Stimulated activated CD8-positive, alpha-beta memory T cell treated with anti-CD3 and anti-CD28 coated beads, Interleukin-4, amount 100 ng/mL, for 1 hour (primary cell): ENCODE results near the gene CCDC116.
"Not testable (repeated sequence)": the region's sequence is repeated elsewhere in the genome, so short reads cannot be mapped to it uniquely, and the experiment has no call there.

Experiments used
- DNase-seq, 2 donors: peaks; one replicate each; pipeline ENCODE4 v3.0.0-alpha.2; 2020; ENCODE audit warnings: low read depth in 2 of 2, low spot score in 1 of 2

Gene CCDC116, protein sequence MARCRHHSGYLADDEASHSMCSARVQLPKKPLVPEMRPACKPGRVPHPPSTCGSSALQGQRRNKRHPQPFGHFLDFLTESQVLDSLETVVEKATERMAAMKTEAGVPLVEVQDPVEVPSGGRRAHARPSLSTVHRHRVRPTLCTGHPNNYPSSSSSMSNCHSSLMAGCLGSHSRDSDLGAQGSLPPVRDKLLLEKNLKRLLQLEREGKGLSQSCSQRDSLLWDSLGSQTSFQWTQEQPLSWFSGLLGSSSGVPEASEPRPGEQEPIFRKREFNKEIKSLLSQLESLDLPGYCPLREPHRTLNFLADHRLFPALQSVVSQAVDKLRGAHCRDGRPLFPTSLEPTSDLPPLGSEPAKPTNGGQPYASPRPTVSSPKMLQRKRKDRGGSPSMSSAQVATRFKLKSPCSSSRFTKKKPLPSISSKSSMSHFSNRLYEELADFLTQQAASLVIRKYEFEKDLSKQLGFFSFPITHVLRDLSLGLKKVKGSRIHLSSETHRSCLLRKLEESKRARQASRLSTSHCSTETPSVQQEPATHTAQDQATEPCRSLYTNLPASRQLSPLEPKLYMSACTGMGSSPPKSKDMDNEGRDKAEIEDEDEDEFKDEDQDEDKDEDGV

DNA sequence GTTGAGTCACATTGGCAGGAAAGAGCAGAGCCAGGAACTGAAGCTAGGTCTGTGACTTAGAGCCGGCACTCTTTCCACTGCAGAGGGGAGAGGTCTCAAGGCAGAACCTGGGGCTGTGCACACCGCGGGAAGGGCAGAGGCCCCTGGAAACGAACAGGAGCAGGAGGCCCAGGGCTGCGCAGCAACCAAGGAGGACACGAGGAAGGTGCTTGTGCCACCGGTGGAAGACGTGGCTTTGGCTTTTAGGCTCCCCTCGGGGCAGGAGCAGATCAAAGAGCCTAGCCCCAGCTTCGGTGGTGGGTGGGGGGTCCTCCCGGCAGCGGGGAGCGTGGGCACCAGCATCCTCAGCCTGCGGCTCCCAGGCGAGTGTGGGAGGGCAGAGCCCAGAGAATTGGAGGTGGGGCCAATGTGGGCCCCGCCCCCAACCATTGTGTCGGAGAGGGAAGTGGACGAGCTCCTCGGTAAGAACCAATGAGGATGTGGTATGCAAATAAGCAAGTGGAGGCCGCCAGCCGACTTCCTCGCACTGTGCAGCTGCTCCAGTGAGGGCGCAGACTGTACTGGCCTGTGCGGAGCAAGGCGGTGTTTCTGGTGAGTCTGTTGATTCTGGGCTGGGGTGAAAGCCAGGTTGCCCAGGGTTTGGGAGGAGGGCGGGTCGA lies at the start of gene CCDC116:
Gene CCDC116 (plus strand): TSS at position 524 of the 659 bp plus-strand sequence. CDS start 422 bp downstream, outside the sequence.
- DNase-seq = no peak

DNA sequence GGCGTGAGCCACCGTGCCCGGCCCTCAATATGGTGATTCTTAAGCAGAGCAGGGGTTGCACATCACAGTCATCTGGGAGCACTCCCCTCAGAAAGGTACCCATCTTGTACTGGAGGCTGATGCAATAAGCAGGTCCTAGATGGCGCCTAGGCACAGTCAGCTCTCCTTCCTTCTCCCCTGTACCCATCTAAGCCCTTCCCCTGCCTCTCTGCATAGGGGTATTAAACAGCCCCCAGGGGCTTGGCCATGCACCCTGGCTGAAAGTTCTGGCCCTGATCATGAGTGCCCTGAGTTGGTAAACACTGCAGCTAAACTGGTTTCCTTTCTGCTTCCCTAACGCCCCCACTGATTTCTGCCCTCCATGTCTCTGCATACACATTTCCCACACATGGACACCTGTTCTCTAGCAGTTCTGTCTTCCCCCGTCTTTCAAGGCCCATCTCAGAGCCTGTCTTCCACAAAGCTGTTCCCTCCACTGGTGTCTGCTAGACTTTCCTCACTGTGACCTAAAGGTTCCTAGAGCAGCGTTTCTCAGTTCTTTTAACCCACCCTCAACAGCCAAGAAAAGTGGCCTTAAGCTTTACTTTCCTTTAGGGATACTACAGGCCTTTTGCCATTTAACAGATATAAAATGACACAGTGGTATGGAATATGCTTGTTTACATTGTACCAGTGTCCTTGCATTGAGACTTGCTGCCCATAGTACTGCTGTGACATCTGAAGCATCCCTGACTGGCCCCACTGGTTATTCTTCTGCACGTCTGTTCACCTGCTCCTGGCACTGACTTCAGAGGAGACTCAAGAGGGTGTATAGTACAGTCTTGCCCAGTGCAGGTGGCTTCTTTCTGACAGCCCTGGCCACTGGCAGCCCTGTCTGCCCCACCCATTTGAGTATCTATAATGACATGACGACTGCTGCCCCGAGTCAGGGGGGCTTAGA lies 49.5 kb upstream of the CCDC116 start:
- no peak for DNase-seq

DNA sequence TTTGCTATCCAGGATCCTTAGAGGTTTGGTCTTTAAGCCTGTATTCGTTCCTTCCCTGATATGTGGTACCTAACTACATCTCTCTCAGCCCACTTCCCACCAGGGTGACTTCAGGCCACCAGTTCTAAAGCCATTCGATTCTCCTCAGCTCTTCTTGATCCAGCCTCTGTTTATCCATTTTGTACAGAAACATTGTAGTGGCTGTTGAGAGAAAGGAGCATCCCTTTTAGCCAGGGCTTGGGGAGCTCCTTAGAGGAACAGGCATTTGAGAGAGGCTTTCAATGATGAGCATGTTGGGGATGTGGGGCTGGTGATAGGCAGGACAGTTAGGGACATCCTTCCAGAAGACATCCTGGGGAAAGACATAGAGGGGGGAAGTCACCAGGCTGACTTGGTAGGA lies 47.2 kb upstream of the CCDC116 start:
- no peak for DNase-seq

DNA sequence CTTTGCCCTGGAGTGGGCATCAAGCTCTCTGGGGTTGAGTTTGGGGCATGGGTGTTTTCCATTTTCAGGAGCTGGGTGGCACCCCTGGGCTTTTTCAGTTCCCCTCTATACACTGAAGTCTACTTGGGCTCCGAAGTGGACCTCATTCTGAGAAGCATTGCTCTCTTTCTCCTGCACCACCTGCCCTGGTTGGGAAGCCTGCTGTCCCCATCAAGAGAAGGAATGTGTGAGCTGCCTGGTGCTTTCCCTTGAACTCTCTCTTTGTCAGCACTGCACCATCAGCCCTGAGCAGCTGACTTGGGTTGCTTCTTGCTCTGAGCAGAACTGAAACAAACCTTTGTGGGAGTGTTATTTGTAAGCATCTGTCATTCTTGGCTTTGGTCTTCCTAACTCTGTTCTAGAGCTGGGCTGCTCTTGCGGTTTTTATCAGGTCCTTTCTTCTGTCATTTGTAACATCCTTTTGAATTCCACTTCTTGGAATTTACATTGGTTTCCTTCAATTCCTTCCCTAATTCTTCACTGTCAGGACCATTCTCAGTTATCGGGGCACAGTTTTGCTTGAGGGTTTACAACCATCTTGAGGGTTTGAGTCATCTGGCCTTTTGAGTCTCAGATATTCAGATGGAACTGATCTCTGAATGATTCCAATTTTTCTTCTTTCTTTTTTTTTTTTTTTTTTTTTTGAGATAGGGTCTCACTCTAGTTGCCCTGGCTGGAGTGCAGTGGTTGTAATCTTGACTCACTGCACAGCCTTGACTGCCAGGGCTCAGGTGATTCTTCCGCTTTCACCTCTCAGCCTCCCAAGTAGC lies 44.6 kb upstream of the CCDC116 start:
- no peak for DNase-seq

DNA sequence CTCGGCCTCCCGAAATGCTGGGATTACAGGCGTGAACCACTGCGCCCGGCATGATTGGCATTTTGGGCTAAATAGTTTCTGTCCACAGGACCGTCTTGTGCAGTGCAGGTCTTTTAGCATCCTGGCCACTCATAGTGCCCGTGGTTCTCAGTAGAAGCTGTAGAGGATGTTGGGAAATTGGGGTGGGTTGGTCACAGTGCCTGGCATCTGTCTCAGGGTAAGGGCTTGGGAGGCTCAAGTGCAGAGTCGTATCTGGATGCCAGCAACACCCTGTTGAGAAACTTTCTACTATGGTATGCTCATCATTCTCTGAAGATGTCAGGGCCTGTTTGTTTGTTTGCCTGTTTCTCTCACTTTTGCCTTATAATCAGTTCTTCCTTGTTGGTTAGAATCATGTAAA lies 43.2 kb upstream of the CCDC116 start:
- DNase-seq = no peak

DNA sequence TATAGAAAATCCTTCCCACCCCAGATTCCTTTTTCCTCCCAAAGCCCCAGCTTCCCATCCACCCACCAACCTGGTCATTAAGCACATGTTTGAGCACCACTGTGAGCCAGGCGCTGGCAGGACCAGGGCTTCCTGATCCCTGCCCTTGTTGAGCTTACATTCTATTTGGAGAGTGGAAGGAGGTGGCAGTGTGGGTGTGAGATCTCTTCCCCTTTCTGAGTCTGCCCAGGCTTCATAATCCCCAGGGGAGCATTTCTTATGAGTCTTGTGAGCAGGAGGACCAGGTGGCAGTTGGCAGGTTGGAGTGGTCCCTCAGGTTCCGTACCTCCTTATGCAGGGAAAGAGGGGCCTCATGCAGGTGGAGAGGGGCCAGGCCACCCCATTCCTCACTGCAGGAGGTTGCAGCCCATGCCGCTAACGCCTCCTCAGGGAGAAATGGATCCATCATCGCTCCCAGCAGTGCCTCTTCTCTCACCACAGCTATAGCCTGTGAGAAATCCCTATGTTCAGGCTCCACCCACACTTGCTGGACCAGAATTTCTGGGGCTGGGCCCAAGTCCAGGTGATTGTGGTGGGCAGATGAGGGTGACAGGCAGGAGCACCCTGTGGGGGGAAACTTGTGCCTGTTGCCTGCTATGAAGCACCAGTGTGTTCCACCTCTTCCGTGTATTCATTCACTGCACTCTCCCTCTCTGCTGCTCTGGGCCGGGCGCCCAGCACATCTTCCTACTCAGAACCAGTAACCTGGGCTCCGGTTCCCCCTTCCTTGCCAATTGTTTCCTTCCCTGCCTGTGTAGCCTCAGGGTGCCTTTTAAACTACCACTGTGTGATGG lies 41.5 kb upstream of the CCDC116 start:
- no peak for DNase-seq

DNA sequence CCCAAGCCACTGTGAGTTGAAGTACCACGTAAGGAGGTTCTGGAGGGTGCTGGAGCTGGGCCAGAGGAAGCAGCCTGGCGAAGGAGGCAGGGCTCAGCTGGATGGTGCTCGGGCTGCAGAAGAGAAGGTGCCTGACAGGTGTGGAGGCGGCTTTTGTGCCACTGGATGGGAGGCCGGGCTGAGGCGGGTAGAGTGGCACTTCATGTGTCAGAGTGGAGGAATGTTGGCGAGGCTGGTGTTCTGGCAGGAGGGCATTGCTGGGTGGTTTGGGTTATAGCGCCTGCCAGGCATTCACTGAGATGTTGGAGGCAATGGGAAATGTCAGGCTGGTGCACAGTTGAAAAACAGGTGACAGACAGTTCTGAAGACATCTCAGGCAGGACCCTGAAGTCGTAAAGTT lies 40.9 kb upstream of the CCDC116 start:
- DNase-seq = no peak

DNA sequence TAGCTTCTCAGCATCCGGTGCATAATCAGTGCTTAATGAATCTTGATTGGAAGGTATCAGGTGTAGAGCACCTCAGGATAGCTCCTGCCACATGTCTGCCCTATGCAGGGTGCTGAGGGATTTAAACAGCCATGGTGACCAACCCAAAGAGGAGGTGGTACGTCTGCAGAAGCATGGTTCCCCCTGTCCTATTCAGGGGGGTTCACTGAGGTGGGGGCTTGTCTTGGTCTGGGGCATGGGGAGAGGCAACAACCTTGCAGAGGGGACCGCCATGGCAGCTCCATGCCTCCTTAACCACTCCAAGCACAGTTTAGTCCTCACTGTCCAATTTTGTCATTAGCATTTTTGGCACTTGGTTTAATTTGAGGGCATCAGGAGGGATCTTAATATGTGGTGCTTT lies 40.1 kb upstream of the CCDC116 start:
- DNase-seq = no peak

DNA sequence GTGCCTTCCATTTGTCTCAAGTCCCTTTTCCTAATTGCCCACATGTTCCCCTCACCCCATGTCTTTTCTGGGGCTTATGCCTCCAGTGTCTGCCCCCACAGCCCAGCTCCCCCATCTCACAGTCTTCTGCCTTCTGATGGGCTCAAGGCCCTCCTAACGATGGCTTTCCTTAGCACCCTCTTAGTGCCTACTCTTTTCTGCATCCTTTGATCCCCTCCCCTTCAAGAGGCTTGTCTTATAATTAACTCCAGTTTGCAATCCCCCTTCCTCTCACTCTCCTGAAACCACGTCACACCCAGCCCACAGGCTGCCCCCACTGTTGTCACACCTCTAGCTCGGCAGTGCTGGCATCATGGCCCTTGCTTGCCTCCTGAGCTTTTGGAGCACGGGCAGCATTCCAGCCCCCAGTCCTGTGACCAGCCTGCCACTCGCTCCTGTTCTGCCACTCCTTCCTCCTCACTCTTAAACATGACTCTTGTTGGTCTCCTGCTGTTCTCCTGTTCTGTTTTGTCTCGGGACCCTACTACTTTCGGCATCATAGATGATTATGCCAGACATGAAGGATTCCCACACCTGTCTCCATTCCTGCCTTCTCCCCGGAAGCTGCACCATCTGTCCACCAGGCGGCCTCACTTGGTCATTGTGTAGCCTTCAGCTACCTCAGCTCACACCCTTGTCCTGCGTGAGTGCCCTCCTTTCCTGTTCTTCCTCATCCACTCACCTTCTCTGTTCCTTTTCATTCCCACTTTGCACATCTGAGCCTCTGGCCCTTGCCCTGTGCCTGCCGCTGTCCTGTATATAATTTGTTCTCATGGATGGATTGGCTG lies 38.9 kb upstream of the CCDC116 start:
- DNase-seq = no peak

DNA sequence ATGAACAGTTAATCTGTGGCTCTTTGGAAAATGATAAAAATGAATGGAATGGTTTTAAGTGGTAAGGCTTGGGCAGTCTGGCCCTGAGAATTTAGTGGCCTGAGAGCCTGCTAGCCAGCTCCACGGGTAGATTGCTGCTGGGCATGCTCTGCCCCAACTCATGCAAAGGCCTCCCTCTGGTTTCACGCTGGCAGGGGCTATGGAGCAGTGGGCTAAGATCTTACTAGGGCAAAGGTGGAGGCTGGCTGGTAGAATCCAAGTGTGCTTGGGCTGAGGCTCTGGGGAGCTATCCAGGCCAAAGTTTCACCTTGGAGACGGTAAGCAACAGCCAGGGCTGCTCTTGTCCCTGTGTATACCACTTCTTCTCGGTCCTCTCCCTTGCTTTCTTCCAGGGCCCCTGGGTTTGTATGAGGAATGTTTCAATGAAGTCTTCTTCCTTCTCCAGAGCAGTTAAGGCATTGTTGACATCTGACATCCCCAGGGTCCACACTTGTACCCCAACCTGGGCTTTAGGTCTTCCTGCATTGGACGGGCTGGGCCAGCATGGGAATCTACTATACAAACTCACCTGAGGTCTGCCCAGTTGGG lies 37.6 kb upstream of the CCDC116 start:
- no peak for DNase-seq

DNA sequence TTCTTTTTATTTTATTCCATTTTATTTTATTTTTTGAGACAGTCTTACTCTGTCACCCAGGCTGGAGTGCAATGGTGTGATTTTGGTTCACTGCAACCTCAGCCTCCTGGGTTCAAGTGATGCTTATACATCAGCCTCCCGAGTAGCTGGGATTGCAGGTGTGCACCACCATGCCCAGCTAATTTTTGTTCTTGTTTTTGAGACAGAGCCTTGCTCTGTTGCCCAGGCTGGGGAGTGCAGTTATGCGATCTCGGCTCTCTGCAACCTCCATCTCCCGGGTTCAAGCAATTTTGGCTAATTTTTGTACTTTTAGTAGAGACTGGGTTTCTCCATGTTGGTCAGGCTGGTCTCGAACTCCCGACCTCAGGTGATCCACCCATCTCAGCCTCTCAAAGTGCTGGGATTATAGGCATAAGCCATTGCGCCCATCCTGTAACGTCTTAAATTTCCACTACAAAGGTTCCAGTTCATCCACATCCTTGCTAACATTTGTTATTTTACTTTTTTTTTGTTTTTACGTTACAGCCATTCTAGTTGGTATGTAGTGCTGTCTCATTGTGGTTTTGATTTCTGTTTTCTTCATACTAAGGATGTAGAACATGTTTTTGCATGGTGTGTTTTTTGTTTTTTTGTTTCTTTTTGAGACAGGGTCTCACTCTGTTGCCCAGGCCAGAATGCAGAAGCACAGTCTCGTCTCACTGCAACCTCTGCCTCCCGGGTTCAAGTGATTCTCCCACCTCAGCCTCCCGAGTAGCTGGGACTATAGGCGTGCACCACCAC lies 36.0 kb upstream of the CCDC116 start:
- DNase-seq = not testable (repeated sequence)

DNA sequence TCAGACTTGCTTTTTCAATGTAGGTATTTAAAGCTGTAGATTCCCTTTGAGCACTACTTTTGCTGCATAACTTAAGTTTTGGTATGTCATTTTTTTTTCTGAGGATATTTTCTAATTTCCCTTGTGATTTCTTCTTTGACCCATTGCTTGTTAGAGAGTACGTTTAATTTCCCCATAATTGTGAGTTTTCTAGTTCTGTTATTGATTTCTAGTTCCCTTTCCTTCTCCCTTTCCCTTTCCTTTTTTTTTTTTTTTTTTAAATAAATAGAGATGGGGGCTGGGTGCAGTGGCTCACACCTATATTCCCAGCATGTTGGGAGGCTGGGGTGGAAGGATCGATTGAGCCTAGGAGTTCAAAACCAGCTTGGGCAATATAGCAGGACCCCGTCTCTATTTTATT lies 34.3 kb upstream of the CCDC116 start:
- no peak for DNase-seq

DNA sequence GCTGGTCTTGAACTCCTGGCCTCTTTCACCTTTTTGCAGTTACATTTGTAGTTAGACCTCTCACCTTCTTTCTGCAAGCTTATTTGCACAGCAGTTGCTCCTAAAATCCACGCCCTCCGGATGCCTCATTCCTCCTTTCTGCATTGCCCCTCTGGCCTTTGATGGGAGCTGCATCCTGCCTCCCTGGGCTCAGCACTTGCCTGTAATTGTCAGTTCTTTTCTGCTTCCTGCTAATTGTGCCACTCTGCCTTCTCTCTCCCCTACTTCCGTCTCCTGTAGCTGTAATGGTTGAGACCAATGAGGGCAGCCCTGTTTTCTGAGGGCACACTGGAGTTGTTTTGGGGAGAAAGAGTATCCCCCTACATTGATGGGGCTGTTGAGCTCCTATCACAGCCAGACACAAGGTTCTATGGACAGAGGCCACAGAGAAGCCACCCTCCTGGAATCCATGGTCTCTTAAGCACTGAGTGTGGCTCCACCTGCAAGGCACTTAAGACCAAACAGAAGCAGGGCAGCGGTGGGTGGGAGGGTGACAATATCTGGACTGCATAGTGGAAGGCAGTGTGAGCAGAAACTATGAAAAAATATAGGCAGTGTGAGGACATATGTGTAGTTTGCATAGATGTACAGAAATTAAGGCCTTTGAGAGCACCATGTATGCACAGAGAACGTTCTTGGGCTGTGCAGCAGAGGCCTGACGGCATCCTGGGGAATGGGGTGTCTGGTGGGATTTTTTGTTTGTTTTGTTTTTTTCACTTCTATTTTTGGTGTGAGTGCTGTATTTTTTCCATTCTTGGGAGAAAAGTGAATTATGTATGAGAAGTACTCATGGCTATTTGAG lies 33.3 kb upstream of the CCDC116 start:
- no peak for DNase-seq

DNA sequence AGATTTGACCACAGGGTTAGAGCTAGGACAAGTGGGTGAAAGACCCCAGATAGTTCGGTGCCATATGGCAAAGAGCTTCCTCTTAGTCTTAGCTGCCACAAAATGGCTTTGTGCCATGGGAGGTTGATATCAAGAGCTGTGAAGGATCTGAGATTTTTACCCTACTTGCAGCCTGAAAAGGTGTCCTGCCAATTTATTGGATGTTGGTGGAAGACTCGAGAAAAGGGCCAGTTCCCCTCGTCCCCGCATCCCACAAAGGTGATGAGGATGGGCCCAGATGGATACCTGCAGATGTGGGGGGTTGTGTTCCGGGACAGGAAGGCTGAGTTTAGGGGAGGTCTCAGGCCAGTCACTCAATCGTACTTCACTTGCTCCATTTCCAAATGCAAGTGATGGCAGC lies 30.0 kb upstream of the CCDC116 start:
- DNase-seq = no peak

DNA sequence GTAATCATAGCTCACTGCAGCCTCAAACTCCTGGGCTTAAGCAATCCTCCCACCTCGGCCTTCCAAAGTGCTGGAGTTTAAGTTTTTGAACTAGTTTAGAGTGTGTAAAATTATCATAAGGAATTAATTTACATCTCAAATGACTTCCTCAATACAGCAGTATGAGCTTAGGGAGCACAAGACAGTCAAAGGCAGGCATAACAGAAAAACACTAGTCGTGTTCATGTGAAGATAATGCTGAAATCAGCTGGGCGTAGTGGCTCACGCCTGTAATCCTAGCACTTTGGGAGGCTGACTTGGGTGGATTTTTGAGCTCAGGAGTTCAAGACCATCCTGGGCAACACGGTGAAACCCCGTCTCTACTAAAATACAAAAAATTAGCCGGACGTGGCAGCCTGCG lies 28.6 kb upstream of the CCDC116 start:
- no peak for DNase-seq

DNA sequence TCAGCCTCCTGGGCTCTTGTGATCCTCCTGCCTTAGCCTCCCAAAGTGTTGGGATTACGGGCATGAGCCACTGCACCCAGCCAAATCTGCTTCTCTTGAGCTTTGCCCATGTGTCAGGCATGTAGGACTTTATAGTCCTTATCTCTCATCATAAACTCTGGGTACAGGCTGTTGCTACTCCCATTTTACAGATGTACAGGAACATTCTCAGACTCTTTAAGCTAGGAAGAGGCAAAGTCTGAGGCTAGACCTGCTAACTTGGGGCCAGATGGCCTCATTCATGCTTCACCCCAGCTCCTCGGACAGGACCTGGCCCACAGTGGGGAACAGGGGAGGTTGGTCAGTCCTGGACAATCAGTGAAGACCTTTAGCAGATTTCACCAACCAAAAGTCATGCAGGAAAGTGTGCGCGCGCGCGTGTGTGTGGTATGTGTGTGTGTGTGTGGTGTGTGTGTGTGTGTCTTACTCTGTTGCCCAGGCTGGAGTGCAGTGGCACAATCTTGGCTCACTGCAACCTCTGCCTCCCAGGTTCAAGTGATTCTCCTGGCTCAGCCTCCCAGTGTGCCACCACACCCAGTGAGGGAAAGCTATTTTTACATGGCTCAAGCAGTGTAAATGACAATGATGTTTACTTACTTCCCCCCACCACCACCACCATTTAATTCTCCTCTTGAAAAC lies 26.5 kb upstream of the CCDC116 start:
- no peak for DNase-seq
